Prostate gland (tissue), 2 donors: ENCODE data around the gene TTC27. TPM values are rescaled to one million over a fixed set of nuclear protein-coding genes. Genes with fewer than 3 reads are reported as not detected.

ENCODE experiments used
- DNase-seq: peaks from one replicate; pipeline ENCODE4 v3.0.0-alpha.2; 2019; ENCODE audit warnings: low spot score
- H3K27ac ChIP-seq, 2 donors: fragments of 200-600 bp; sonication (generic); 2 replicates each; pipeline ENCODE4 v1.5.1; 2017 to 2019
- H3K27me3 ChIP-seq: fragments of 200-600 bp; sonication (generic); replicated peaks from 2 replicates; pipeline ENCODE4 v1.5.1; 2019; ENCODE audit not compliant: insufficient read depth
- H3K36me3 ChIP-seq, 2 donors: fragments of 200-600 bp; sonication (generic); 1 replicate in 1 of 2; 2 replicates in 1 of 2; pipeline versions ENCODE4 v1.5.1 to v1.8.1; 2017 to 2019
- H3K4me1 ChIP-seq: fragments of 200-600 bp; sonication (generic); replicated peaks from 2 replicates; pipeline ENCODE4 v1.5.1; 2019
- H3K4me3 ChIP-seq, 2 donors: fragments of 200-600 bp; sonication (generic); 2 replicates each; pipeline ENCODE4 v1.5.1; 2017 to 2019
- H3K9me3 ChIP-seq: fragments of 200-600 bp; sonication (generic); 2 replicates; pipeline ENCODE4 v1.5.1; 2017
- CTCF ChIP-seq, 4 experiments: fragments of 200-600 bp in 2 of 4; fragments of 450-650 bp in 2 of 4; sonication (generic) in 2 of 4; IDR thresholded peaks; 1 replicate in 3 of 4; 2 replicates in 1 of 4; pipeline ENCODE4 v1.5.1; 2016 to 2019; ENCODE audit warnings: antibody characterized with exemption in 4 of 4, mild to moderate bottlenecking in 2 of 4, moderate library complexity in 2 of 4
- POLR2A ChIP-seq: fragments of 450-650 bp; IDR thresholded peaks from one replicate; pipeline ENCODE4 v1.6.1; 2016; ENCODE audit warnings: antibody characterized with exemption, mild to moderate bottlenecking
- POLR2AphosphoS5 ChIP-seq: sonication (generic); formaldehyde crosslinking; IDR thresholded peaks from one replicate; pipeline ENCODE4 v1.6.1; 2017; ENCODE audit warnings: antibody characterized with exemption
- WGBS: methylation state at CpG from one replicate; pipeline ENCODE4 v1.1.5; 2018; 5-methylcytosine and 5-hydroxymethylcytosine counted together
- intact Hi-C: fragments of 100-400 bp; cut with DNase I; formaldehyde crosslinking; loops from one replicate; pipeline ENCODE4 v1.14.2; 2022
- total RNA-seq, 2 donors: library from RNA; depleted of rRNA; stranded (reverse); fragments of >200 nt; gene quantifications; one replicate each; pipeline ENCODE4 v1.1.0, GENCODE V29; 2016

TTC27 gene
- total RNA-seq, 2 donors from 2014 or later = 13.0 to 15.6 TPM

GRCh38 chr2:32760628-32761027 lies 132.8 kb downstream of the TTC27 start:
- H3K4me1 ChIP-seq = no peaks in the 10 kb centered on the region
- WGBS = 87% methylated on average over 4 of the region's 4 CpGs
- intact Hi-C loops = no loop called here
- H3K4me3 ChIP-seq = no peak overlapping the region
- no peak overlapping the region for H3K27ac ChIP-seq
- no peaks in the 10 kb centered on the region for H3K27me3 ChIP-seq
- DNase-seq = no peak
- no peak for TF ChIP-seq CTCF (IDR thresholded peaks at IDR 0.05)
- no peak for TF ChIP-seq POLR2AphosphoS5
- TF ChIP-seq POLR2A = no peak
- no peaks in the 10 kb centered on the region for H3K9me3 ChIP-seq
- H3K36me3 ChIP-seq = no peaks in the 10 kb centered on the region

GRCh38 chr2:32768387-32769174 lies 140.7 kb downstream of the TTC27 start:
- Histone ChIP-seq H3K4me1 (no peaks in the 10 kb centered on the region), H3K36me3 (no peaks in the 10 kb centered on the region), H3K9me3 (no peaks in the 10 kb centered on the region), H3K4me3 (no peak overlapping the region), H3K27ac (no peak overlapping the region), H3K27me3 (no peaks in the 10 kb centered on the region)
- WGBS = 91% methylated on average over 1 of the region's 1 CpG
- DNase-seq = no peak
- TF ChIP-seq CTCF (IDR thresholded peaks at IDR 0.05) = no peak
- intact Hi-C loops = no loop called here

- Histone ChIP-seq H3K27ac (no peak overlapping the region), H3K4me3 (no peak overlapping the region), H3K9me3 (no peaks in the 10 kb centered on the region), H3K27me3 (no peaks in the 10 kb centered on the region), H3K36me3 (no peaks in the 10 kb centered on the region), H3K4me1 (no peaks in the 10 kb centered on the region)
- DNase-seq = no peak
- no peak for TF ChIP-seq POLR2AphosphoS5
- TF ChIP-seq CTCF (IDR thresholded peaks at IDR 0.05) = no peak
- intact Hi-C loops = loop anchor here (5.0 to 10.0 kb wide), 4 partner anchors 216 to 812 kb away; no protein-coding TSS in a partner anchor
- 73% methylated on average over 5 of the region's 5 CpGs for WGBS
These were observed 142.5 kb downstream of the TTC27 start for GRCh38 chr2:32770360-32770759.

GRCh38 chr2:32772638-32773447 lies 145.0 kb downstream of the TTC27 start:
- DNase-seq = no peak
- Histone ChIP-seq H3K4me1 (no peaks in the 10 kb centered on the region), H3K4me3 (no peak overlapping the region), H3K27ac (no peak overlapping the region), H3K36me3 (no peaks in the 10 kb centered on the region), H3K9me3 (no peaks in the 10 kb centered on the region), H3K27me3 (no peaks in the 10 kb centered on the region)
- TF ChIP-seq CTCF (IDR thresholded peaks at IDR 0.05) (peak in 3 of 4 experiments; percentile 46 to 71 (median 68)), POLR2AphosphoS5 (no peak)
- intact Hi-C loops = loop anchor here (2.0 to 10.0 kb wide), 6 partner anchors 174 to 809 kb away; partner anchors contain the start of gene LTBP1
- 57% methylated on average over 6 of the region's 6 CpGs for WGBS
